HT-29 (cell line): ENCODE results near the gene WDR27. TPM values are rescaled to one million over a fixed set of nuclear protein-coding genes. Genes with fewer than 3 reads are reported as not detected.
"Not testable (repeated sequence)": the region's sequence is repeated elsewhere in the genome, so short reads cannot be mapped to it uniquely, and the experiment has no call there.

ENCODE experiments used
- DNase-seq: peaks from one replicate; pipeline ENCODE4 v3.0.0-alpha.2; 2015; ENCODE audit warnings: low spot score
- total RNA-seq: library from RNA; depleted of rRNA; stranded (reverse); fragments of >200 nt; shearing (Covaris generic); gene quantifications from 2 replicates; pipeline ENCODE4 v1.2.3, GENCODE V29; 2014

The WDR27 gene
- total RNA-seq, 1 experiment from 2014 or later, result 44.7 TPM

GRCh38 chr6:169445661-169446581 lies 255.9 kb downstream of the WDR27 start:
- peak; percentile 18 for DNase-seq

DNA sequence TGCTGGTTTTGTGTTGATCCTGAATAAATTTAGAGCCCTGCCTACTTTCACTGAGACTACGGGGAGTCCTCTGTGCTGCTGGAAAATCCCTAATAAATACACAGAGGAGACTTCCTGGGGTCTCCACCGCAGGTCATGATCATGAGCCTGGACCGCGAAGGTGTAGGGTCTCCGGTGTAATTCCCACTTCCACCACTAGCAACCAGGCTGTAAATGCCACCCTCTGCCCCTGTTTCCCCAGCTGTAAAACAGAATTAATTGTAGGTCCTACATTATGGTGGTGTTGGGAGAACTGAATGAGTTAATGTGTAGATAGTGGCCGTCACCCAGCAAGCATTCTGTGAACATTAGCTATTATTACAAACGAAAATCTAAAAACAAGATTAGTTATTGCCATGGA lies 256.6 kb downstream of the WDR27 start:
- DNase-seq, result no peak

GRCh38 chr6:169441292-169441691 lies 260.5 kb downstream of the WDR27 start:
- no peak for DNase-seq

DNA sequence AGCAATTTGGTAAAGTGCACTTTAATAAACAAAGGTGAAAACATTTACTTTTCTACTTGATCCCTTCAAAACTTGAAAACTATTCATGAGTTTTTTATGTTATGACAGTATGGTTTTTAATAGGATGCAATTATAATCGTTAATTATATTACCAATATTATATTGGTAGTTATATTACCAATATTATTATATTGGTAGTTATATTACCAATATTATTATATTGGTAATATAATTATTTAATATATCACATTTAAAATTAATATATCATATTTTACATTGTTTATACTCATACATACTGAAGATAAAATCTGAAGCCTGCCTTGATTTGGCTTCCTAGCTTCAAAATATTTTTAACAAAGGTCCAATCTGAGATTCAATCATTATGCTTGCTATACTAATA lies 262.1 kb downstream of the WDR27 start:
- DNase-seq, result no peak

GRCh38 chr6:169434554-169434953 lies 267.3 kb downstream of the WDR27 start:
- not testable (repeated sequence) for DNase-seq

GRCh38 chr6:169429001-169429400 lies 272.8 kb downstream of the WDR27 start:
- DNase-seq, result no peak

GRCh38 chr6:169428532-169428931 lies 273.3 kb downstream of the WDR27 start:
- DNase-seq, result no peak

GRCh38 chr6:169427856-169428255 lies 274.0 kb downstream of the WDR27 start:
- no peak for DNase-seq

- no peak for DNase-seq
Observed at GRCh38 chr6:169426611-169427010, 275.2 kb downstream of the WDR27 start.

DNA sequence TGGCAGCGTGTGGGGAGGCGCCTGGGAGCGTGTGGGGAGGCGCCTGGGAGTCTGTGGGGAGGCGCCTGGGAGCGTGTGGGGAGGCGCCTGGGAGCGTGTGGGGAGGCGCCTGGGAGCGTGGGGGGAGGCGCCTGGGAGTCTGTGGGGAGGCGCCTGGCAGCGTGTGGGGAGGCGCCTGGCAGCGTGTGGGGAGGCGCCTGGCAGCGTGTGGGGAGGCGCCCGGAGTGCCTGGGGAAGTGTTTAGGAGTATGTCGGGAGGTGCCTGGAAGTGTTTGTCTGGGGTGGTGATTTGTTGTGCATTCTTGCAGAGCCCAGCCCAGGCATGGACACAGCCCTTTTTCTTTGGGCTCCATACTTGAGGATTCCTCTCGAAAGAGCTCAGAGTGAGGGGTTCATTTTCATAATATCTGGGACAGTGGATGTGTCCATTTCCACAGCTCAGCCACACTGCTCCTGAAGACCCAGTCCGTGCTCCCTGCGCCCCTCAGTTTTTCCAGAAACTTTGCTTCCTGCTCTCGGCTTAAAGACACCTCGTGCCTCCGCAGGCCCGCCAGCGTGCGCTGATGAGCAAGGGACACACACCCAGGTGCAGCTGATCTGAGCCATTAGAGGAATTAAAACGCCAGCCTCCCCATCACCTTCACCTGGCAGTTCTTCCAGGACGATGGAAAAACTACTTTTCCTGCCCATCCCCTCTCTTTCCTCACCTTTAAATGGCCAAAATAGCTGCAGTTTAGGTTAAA lies 276.0 kb downstream of the WDR27 start:
- DNase-seq, result no peak

GRCh38 chr6:169424821-169425240 lies 277.0 kb downstream of the WDR27 start:
- no peak for DNase-seq

DNA sequence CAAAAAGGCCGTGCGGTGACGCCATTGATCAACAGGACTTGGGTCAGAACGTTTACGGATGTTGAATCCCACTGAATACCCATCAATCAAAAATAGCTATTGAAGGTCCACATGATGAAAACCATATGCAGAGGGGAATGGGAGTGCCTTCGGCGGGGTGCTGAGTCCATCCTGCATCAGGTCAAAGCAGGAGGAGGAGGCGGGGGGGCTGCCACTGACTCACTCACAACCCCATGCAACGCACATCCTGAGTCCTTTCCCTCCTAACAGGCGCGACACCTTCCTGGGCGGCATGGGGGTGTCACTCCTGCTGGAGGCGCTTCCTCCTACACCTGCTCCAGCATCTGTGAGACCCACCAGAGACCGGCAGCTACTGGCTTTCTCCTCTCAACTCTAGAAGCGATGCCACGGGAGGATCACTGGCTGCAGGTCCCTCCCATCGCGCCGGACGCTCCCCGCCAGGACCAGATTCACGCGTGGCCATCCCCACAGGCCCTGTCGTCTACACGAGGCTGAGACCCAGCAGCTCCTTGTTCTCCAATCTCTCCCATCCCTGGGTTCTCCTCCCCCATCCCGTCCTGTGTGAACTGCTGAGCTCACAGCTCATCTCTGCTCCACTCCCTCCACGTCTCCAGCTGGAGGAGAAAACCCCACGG lies 277.6 kb downstream of the WDR27 start:
- no peak for DNase-seq

DNA sequence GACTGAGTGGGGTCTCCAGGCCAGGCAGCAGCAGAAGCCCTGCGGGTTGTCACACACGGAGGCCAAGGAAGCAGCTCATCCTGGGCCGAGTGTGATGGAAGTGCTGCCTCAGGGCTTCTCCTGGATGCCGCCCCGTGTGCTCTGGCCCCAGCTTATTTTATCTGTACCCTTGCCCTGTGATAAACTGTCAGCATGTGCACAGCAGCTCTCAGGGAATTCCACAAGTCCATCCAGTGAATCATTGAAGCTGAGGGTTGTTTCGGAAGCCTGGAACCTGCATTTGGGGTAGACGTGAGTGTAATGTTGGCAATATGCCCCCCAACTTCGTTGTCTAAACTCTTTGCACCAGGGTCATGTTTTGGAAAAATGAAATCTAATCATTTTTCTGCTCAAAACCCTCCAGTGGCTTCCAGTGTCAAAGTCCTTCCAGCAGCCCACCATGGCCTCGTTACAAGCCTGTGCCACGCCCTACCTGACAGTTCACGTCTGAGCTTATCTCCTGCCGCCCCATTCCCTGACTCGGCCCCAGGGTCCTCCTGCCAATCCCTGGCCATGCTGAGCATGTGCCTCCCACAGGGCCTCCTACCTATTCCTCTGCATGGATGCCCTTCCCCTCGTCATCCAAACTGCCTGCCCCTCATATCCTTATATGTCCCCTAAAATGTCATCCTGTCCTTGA lies 280.1 kb downstream of the WDR27 start:
- DNase-seq, result no peak

- peak; percentile 52 for DNase-seq
Observed at GRCh38 chr6:169420912-169421543, 280.8 kb downstream of the WDR27 start.

GRCh38 chr6:169417101-169417500 lies 284.7 kb downstream of the WDR27 start:
- no peak for DNase-seq

DNA sequence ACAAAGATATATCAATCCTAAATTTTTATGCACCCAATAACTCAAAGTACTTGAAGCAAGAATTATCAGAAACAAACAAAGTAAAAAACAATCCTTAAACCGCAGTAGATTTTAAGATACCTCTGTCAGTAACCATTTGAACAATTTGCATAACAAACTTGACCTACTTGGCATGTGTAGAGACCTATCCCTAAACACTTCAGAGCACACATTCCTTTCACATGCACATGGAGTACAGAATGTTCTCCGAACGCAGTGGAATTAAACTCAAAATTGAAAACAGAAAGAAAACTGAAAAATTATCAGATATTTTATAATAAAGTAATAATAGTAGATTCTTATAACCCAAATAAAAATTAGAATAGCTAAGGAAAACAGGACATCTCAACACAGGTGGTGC lies 285.6 kb downstream of the WDR27 start:
- no peak for DNase-seq

DNA sequence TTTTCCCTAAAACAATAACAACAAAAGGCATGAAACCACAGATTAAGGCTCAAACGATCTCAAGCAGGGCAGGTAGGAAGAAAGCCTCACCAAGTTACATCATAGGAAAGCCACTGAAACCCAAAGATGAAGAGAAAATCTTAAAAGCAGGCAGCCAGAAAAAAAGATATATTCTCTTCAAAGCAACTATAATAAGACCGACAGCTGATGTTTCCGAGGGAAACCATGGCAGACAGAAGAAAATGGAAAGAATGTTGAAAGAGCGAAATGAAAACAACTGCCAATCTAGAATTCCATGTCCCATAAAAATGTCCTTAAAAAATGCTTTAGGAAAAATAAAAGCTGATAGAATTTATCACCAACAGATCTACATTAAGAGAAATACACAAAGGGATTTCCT lies 286.6 kb downstream of the WDR27 start:
- no peak for DNase-seq

- DNase-seq, result no peak
Observed at GRCh38 chr6:169411722-169412121, 290.1 kb downstream of the WDR27 start.

GRCh38 chr6:169411296-169411695 lies 290.5 kb downstream of the WDR27 start:
- DNase-seq, result no peak

DNA sequence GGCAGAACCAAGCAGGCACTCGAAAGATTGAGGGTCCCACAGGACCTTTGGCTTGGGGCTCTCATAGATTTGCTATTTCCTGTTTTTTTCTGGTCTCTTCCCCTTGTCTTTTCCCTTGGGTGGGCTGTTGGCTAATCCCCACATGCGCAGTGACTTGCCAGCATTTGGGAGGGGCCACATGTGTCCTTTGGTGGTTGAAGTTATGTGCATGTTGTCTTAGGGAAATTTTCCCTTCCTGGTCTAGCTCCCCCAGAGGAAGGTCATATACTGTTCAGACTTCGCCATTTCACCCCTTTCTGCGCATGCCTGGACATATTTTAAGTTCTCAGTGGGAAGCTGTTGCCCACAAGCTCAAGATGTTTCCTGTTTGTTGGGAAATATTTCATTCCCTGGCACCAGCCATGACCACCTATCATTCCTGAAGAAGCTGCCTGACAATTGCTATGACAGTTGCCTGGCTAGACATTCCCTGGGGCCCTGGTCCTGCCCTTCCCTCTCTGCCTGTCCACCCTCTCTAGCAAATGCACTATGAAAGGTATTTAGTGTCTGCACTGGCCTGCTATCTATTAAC lies 292.0 kb downstream of the WDR27 start:
- peak; percentile 1 for DNase-seq

- no peak for DNase-seq
Observed at GRCh38 chr6:169407325-169407724, 294.5 kb downstream of the WDR27 start.
